OCI-LY3 (cell line): Measurements from ENCODE around the gene KRTAP9-1.
"Not testable (repeated sequence)": the region's sequence is repeated elsewhere in the genome, so short reads cannot be mapped to it uniquely, and the experiment has no call there.

Experiments
- H2AFZ ChIP-seq: fragments of 200-600, 300-600 bp; shearing (Covaris generic); 2 replicates; pipeline ENCODE4 v1.6.0; 2014; ENCODE audit warnings: antibody characterized with exemption, low read depth, low read length
- H3K27ac ChIP-seq: fragments of 200-600, 300-600 bp; sonication (generic); 2 replicates; pipeline ENCODE4 v1.5.1; 2014; ENCODE audit warnings: mild to moderate bottlenecking, low read length, moderate library complexity, mixed read lengths
- H3K27me3 ChIP-seq: fragments of 200-600, 300-600 bp; sonication (generic); 2 replicates; pipeline ENCODE4 v1.6.1; 2014; ENCODE audit warnings: low read depth, low read length, mixed read lengths
- H3K36me3 ChIP-seq: fragments of 200-600, 300-600 bp; sonication (generic); replicated peaks from 2 replicates; pipeline ENCODE3; 2014; ENCODE audit warnings: low read depth, low read length, mixed read lengths
- H3K4me1 ChIP-seq: fragments of 300-600, 200-600 bp; sonication (generic); 2 replicates; pipeline ENCODE4 v1.6.1; 2014; ENCODE audit warnings: low read length, mixed read lengths
- H3K4me2 ChIP-seq: fragments of 200-600, 300-600 bp; sonication (generic); 2 replicates; pipeline ENCODE4 v1.6.1; 2014; ENCODE audit warnings: low read length, mixed read lengths
- H3K4me3 ChIP-seq: fragments of 300-600, 200-600 bp; sonication (generic); 2 replicates; pipeline ENCODE4 v1.5.1; 2014; ENCODE audit warnings: antibody characterized with exemption, mild to moderate bottlenecking, low read length, moderate library complexity
- H3K79me2 ChIP-seq: fragments of 300-600, 200-600 bp; shearing (Covaris generic); 2 replicates; pipeline ENCODE4 v1.6.1; 2014; ENCODE audit warnings: mild to moderate bottlenecking, low read length, mixed read lengths
- H3K9ac ChIP-seq: fragments of 300-600, 200-600 bp; shearing (Covaris generic); 2 replicates; pipeline ENCODE4 v1.6.0; 2014; ENCODE audit warnings: mild to moderate bottlenecking, low read length, moderate library complexity
- H3K9me3 ChIP-seq: fragments of 200-600, 300-600 bp; shearing (Covaris generic); 2 replicates; pipeline ENCODE4 v1.6.1; 2014; ENCODE audit warnings: low read length, mixed read lengths; ENCODE audit not compliant: insufficient read depth
- H4K20me1 ChIP-seq: fragments of 200-600, 300-600 bp; sonication (generic); 2 replicates; pipeline ENCODE4 v1.6.1; 2016; ENCODE audit warnings: low read length, mixed read lengths; ENCODE audit not compliant: insufficient read depth
- CTCF ChIP-seq: fragments of 200-600, 300-600 bp; sonication (generic); IDR thresholded peaks from 2 replicates; pipeline ENCODE4 v1.5.1; 2014; ENCODE audit warnings: antibody characterized with exemption, low read length, low read depth
- EZH2phosphoT487 ChIP-seq: fragments of 200-600 bp; shearing (Covaris generic); IDR thresholded peaks from 2 replicates; pipeline ENCODE4 v1.6.1; 2018; ENCODE audit warnings: antibody characterized with exemption, mixed run types, low read depth

The KRTAP9-1 gene

DNA sequence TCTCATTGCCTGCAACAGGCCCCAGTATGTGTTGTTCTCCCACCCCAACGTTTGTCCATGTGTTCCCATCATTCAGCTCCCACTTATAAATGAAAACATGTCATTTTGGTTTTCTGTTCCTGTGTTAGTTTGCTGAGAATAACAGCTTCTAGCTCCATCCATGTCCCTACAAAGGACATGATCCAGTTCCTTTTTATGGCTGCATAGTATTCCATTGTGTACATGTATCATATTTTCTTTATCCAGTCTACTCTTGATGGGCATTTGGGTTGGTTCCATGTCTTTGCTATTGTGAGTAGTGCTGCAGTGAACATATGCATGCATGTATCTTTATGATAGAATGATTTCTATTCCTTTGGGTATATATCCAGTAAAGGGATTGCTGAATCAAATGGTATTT, 26.0 kb downstream of the KRTAP9-1 start:
- no peak overlapping the region for H2AFZ ChIP-seq
- H3K27ac ChIP-seq = no peak overlapping the region
- no peaks in the 10 kb centered on the region for H3K4me1 ChIP-seq
- H3K79me2 ChIP-seq = no peaks in the 10 kb centered on the region
- H3K9ac ChIP-seq = no peak overlapping the region
- TF ChIP-seq EZH2phosphoT487 = no peak
- no peak for TF ChIP-seq CTCF
- no peak overlapping the region for H3K4me2 ChIP-seq
- no peaks in the 10 kb centered on the region for H4K20me1 ChIP-seq
- H3K36me3 ChIP-seq = no peaks in the 10 kb centered on the region
- H3K27me3 ChIP-seq = peaks cover 16% of the 10 kb centered on the region
- no peaks in the 10 kb centered on the region for H3K9me3 ChIP-seq
- H3K4me3 ChIP-seq = no peak overlapping the region

GRCh38 chr17:41223821-41224220, 34.1 kb downstream of the KRTAP9-1 start:
- H3K27me3 ChIP-seq = peaks cover 22% of the 10 kb centered on the region
- H3K9ac ChIP-seq = no peak overlapping the region
- TF ChIP-seq CTCF (no peak), EZH2phosphoT487 (no peak)
- H4K20me1 ChIP-seq = no peaks in the 10 kb centered on the region
- no peaks in the 10 kb centered on the region for H3K9me3 ChIP-seq
- H3K4me3 ChIP-seq = no peak overlapping the region
- no peak overlapping the region for H2AFZ ChIP-seq
- no peaks in the 10 kb centered on the region for H3K36me3 ChIP-seq
- H3K4me2 ChIP-seq = no peak overlapping the region
- H3K27ac ChIP-seq = no peak overlapping the region
- no peaks in the 10 kb centered on the region for H3K79me2 ChIP-seq
- no peaks in the 10 kb centered on the region for H3K4me1 ChIP-seq

GRCh38 chr17:41226051-41226450, 36.4 kb downstream of the KRTAP9-1 start:
- H3K9ac ChIP-seq = no peak overlapping the region
- no peaks in the 10 kb centered on the region for H3K4me1 ChIP-seq
- no peaks in the 10 kb centered on the region for H3K79me2 ChIP-seq
- no peaks in the 10 kb centered on the region for H3K9me3 ChIP-seq
- H3K27me3 ChIP-seq = peaks cover 26% of the 10 kb centered on the region
- H3K27ac ChIP-seq = no peak overlapping the region
- H3K4me2 ChIP-seq = no peak overlapping the region
- H3K4me3 ChIP-seq = no peak overlapping the region
- no peaks in the 10 kb centered on the region for H3K36me3 ChIP-seq
- H2AFZ ChIP-seq = no peak overlapping the region
- no peak for TF ChIP-seq CTCF
- TF ChIP-seq EZH2phosphoT487 = no peak
- H4K20me1 ChIP-seq = no peaks in the 10 kb centered on the region

- not testable (repeated sequence) for H3K4me3 ChIP-seq, H3K4me2 ChIP-seq, H3K36me3 ChIP-seq, H3K4me1 ChIP-seq, H4K20me1 ChIP-seq, H2AFZ ChIP-seq, H3K79me2 ChIP-seq, H3K9me3 ChIP-seq, H3K27ac ChIP-seq, H3K9ac ChIP-seq
- peaks cover 26% of the 10 kb centered on the region for H3K27me3 ChIP-seq
Observed at GRCh38 chr17:41226598-41227095, 37.0 kb downstream of the KRTAP9-1 start, which contains the start of gene KRTAP9-2. TSS of gene KRTAP9-2 (plus strand) at chr17:41226648. CDS start at chr17:41226655, 7 bp downstream.

GRCh38 chr17:41230094-41230493, 40.4 kb downstream of the KRTAP9-1 start:
- no peak overlapping the region for H3K4me2 ChIP-seq

More at GRCh38 chr17:41230094-41230493, 40.4 kb downstream of the KRTAP9-1 start:
- no peak overlapping the region for H3K27ac ChIP-seq
- H3K9me3 ChIP-seq = no peaks in the 10 kb centered on the region
- H3K4me1 ChIP-seq = no peaks in the 10 kb centered on the region
- no peaks in the 10 kb centered on the region for H3K36me3 ChIP-seq
- H3K4me3 ChIP-seq = no peak overlapping the region
- H4K20me1 ChIP-seq = no peaks in the 10 kb centered on the region
- no peak overlapping the region for H3K9ac ChIP-seq
- no peaks in the 10 kb centered on the region for H3K79me2 ChIP-seq
- TF ChIP-seq EZH2phosphoT487 (no peak), CTCF (no peak)
- H2AFZ ChIP-seq = no peak overlapping the region
- peaks cover 41% of the 10 kb centered on the region for H3K27me3 ChIP-seq
